Mammary epithelial cell (primary cell): ENCODE data around the gene JAK3.

Source experiments
- EZH2 ChIP-seq: IDR thresholded peaks from 2 replicates; pipeline ENCODE4 v1.6.1; 2012; ENCODE audit warnings: low read length, inconsistent platforms, borderline replicate concordance
- TF ChIP-seq, protein P1 (sequence below), 2 donors: IDR thresholded peaks in 1 of 2; conservative IDR thresholded peaks in 1 of 2; 2 replicates each; pipeline ENCODE4 v1.5.1; 2011 to 2012; ENCODE audit warnings: inconsistent platforms in 2 of 2, low read length in 2 of 2, mild to moderate bottlenecking in 2 of 2, control low read depth in 1 of 2, low read depth in 1 of 2; ENCODE audit not compliant: insufficient read depth in 1 of 2; ENCODE audit errors: extremely low read depth in 1 of 2

DNA sequence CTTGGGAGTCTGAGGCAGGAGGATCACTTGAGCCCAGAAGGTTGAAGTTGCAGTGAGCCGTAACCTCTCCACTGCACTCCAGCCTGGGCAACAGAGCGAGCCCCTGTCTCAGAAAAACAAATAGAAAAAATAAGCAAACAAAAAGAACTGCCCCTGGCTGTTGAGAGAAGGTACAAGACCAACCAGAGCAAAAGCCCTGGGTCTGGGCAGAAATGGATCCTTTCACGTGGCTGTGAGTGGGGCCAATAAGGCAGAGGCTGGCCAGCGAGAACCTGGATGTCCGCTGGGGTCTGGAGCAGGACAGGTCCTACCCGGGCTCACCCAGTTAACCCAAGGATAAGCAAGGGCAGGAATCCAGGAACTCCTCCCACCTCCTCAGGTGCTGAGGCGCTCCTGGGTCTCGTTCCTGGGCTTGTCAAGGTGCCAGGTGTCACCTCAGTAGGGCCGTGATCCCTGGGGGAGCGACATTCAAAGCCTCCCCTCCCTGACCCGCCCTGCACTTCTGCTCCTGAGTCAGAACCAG lies 19.2 kb upstream of the JAK3 start:
- TF ChIP-seq, protein P1, sequence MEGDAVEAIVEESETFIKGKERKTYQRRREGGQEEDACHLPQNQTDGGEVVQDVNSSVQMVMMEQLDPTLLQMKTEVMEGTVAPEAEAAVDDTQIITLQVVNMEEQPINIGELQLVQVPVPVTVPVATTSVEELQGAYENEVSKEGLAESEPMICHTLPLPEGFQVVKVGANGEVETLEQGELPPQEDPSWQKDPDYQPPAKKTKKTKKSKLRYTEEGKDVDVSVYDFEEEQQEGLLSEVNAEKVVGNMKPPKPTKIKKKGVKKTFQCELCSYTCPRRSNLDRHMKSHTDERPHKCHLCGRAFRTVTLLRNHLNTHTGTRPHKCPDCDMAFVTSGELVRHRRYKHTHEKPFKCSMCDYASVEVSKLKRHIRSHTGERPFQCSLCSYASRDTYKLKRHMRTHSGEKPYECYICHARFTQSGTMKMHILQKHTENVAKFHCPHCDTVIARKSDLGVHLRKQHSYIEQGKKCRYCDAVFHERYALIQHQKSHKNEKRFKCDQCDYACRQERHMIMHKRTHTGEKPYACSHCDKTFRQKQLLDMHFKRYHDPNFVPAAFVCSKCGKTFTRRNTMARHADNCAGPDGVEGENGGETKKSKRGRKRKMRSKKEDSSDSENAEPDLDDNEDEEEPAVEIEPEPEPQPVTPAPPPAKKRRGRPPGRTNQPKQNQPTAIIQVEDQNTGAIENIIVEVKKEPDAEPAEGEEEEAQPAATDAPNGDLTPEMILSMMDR (conservative IDR thresholded peaks at IDR 0.05 in 1 of 2, IDR thresholded peaks at IDR 0.05 in 1 of 2; ENCODE audit: extremely low read depth in 1 of 2, insufficient read depth in 1 of 2, low read depth in 1 of 2, low read length in 2 of 2), result no peak
- no peak for TF ChIP-seq EZH2
